ENCODE data around the gene NOLC1. TPM values are rescaled to one million over a fixed set of nuclear protein-coding genes. Genes with fewer than 3 reads are reported as not detected.

Gene NOLC1
- total and polyA plus RNA-seq, 2 of the 4 experiments (the other 2 are of a cell fraction) = 43.2 to 55.3 TPM

DNA sequence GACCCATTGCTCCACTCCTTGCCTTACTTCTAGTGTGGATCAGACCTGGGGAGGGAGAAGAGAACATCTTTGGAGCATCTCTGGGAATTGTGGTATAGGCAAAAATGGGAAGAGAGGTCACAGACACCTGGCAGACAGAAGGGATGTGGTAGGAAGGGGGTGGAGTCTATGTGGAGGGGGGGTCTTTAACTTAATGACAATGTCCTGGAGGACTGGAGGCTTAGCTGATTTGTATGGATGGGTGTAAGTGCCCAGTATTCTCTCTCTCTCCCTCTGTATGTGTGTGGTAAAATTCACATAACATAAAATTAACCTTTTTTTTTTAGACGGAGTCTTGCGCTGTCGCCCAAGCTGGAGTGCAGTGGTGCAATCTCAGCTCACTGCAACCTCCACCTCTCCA, 29.0 kb upstream of the NOLC1 start:
- peaks cover 16% of the 10 kb centered on the region for H3K4me1 ChIP-seq (ENCODE audit: control insufficient read depth, insufficient read depth, low read length)
- no peaks in the 10 kb centered on the region; the same call in 1 of the 2 replicates for H4K20me1 ChIP-seq (ENCODE audit: insufficient read depth, low read length)
- intact Hi-C loops (cut with micrococcal nuclease) = no loop called here
- peak overlapping the region; percentile 88; the same call in 1 of the 3 replicates for H2BK15ac ChIP-seq (ENCODE audit: low read depth, low read length)
- POLR2A ChIA-PET (ENCODE audit: unreplicated experiment) = interaction anchor here (0.6 kb wide), 1 partner anchor 1115 kb away, joined by 4 read pairs; no protein-coding TSS in a partner anchor
- H3K27me3 ChIP-seq (ENCODE audit: control insufficient read depth, insufficient read depth, low read length) = no peaks in the 10 kb centered on the region
- H4K91ac ChIP-seq (ENCODE audit: insufficient read depth, low read depth, low read length) = peak overlapping the region; percentile 23; the same call in 1 of the 2 replicates
- peak overlapping the region; percentile 94 for H2BK120ac ChIP-seq (ENCODE audit: low read depth, low read length)
- TF ChIP-seq NFE2L2 (IDR thresholded peaks at IDR 0.05; ENCODE audit: low read depth, low read length) (no peak), MXI1 (IDR thresholded peaks at IDR 0.05; ENCODE audit: borderline replicate concordance, low read depth, low read length) (no peak), RCOR1 (IDR thresholded peaks at IDR 0.05; ENCODE audit: insufficient replicate concordance, low read length) (no peak), SMC3 (IDR thresholded peaks at IDR 0.05; ENCODE audit: low read depth, low read length) (no peak), POLR2A (IDR thresholded peaks at IDR 0.05; ENCODE audit: low read depth, low read length) (no peak), BHLHE40 (IDR thresholded peaks at IDR 0.05; ENCODE audit: low read depth, low read length) (no peak), MAFK (IDR thresholded peaks at IDR 0.05; ENCODE audit: low read depth, low read length) (no peak), USF2 (IDR thresholded peaks at IDR 0.05; ENCODE audit: low read depth, low read length) (no peak), CEBPB (IDR thresholded peaks at IDR 0.05; ENCODE audit: low read depth, low read length) (no peak), MAZ (IDR thresholded peaks at IDR 0.05; ENCODE audit: borderline replicate concordance, low read depth, low read length) (no peak), FOS (IDR thresholded peaks at IDR 0.05; ENCODE audit: low read depth, low read length) (no peak), CTCF (conservative IDR thresholded peaks at IDR 0.05; ENCODE audit: low read depth, low read length) (no peak)
- TF ChIP-seq, protein P1, sequence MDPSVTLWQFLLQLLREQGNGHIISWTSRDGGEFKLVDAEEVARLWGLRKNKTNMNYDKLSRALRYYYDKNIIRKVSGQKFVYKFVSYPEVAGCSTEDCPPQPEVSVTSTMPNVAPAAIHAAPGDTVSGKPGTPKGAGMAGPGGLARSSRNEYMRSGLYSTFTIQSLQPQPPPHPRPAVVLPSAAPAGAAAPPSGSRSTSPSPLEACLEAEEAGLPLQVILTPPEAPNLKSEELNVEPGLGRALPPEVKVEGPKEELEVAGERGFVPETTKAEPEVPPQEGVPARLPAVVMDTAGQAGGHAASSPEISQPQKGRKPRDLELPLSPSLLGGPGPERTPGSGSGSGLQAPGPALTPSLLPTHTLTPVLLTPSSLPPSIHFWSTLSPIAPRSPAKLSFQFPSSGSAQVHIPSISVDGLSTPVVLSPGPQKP (IDR thresholded peaks at IDR 0.05; ENCODE audit: borderline replicate concordance, low read depth, low read length) = no peak
- H4K5ac ChIP-seq (ENCODE audit: low read depth, low read length) = no peak overlapping the region
- BruUV-seq (replicated peaks) = no TSS peak
- CTCF ChIA-PET = interaction anchor here (0.7 to 2.0 kb wide), 2 partner anchors 9 to 29 kb away, joined by 3 to 10 read pairs; partner anchors contain the start of gene PPRC1
- H2BK20ac ChIP-seq (ENCODE audit: low read depth, low read length) = peak overlapping the region; percentile 91; the same call in 1 of the 2 replicates
- ATAC-seq (ENCODE audit: low read depth) (no peak), DNase-seq (no peak)
- no peak overlapping the region for H3K9ac ChIP-seq (ENCODE audit: low read depth, low read length)
- H3K23ac ChIP-seq (ENCODE audit: low read depth, low read length) = peak overlapping the region; percentile 86; the same call in 1 of the 2 replicates
- no peak overlapping the region for H3K4me3 ChIP-seq (ENCODE audit: insufficient read depth, low read depth, low read length)
- peaks cover 5 to 35% of the 10 kb centered on the region in 2 experiments; a peak in 2 of 4 replicates for H3K79me1 ChIP-seq (ENCODE audit: low read depth in 1 of 2, low read length in 2 of 2)
- peak overlapping the region; percentile 85; the same call in 1 of the 2 replicates for H3K14ac ChIP-seq (replicated peaks; ENCODE audit: low read depth, low read length)
- H3K18ac ChIP-seq (ENCODE audit: low read depth, low read length) = no peak overlapping the region
- H3K9me1 ChIP-seq (ENCODE audit: insufficient read depth, low read length) = peaks cover 16% of the 10 kb centered on the region
- H3K4me2 ChIP-seq (ENCODE audit: low read depth, low read length) = no peak overlapping the region
- H4K8ac ChIP-seq (ENCODE audit: low read depth in 2 of 2, low read length in 2 of 2) = no peak overlapping the region
- no peak overlapping the region for H2AK9ac ChIP-seq (replicated peaks; ENCODE audit: low read depth, low read length, poor library complexity)
- H3K9me3 ChIP-seq (ENCODE audit: control insufficient read depth, insufficient read depth, low read length) = no peaks in the 10 kb centered on the region
- H2AFZ ChIP-seq (replicated peaks; ENCODE audit: low read length, poor library complexity) = no peak overlapping the region
- no peak overlapping the region for H3K56ac ChIP-seq (ENCODE audit: extremely low read depth, insufficient read depth, low read length)
- dilution Hi-C loops (cut with HindIII; ENCODE audit: low sequenced_read_pairs, unreplicated experiment) = no loop called here
- in situ Hi-C loops (cut with MboI; ENCODE audit: low sequenced_read_pairs) = no loop called here
- 80% methylated on average over 1 of the region's 3 CpGs; no CpG with 5 or more reads in 1 of the 2 experiments for WGBS, 2 experiments (ENCODE audit: extremely low coverage in 2 of 2, insufficient read length in 1 of 2)
- H3K36me3 ChIP-seq (ENCODE audit: control insufficient read depth, insufficient read depth, low read length) = no peaks in the 10 kb centered on the region
- peak overlapping the region; percentile 83 for H2AK5ac ChIP-seq (ENCODE audit: low read depth, low read length)
- no peak overlapping the region for H2BK5ac ChIP-seq (ENCODE audit: low read depth, low read length, poor library complexity, severe bottlenecking)
- no peak overlapping the region for H3K27ac ChIP-seq (ENCODE audit: insufficient read depth, low read length)
- H3K4ac ChIP-seq (ENCODE audit: low read depth, low read length) = peak overlapping the region; percentile 93

Data from IMR-90 (cell line).